H9 (cell line): ENCODE results near the gene PIP5KL1. TPM values are rescaled to one million over a fixed set of nuclear protein-coding genes. Genes with fewer than 3 reads are reported as not detected.

ENCODE experiments used
- DNase-seq: peaks from one replicate; pipeline ENCODE4 v3.0.0-alpha.2; 2017
- H2AFZ ChIP-seq: one replicate; pipeline ENCODE4 v1.6.1; 2013; ENCODE audit warnings: mild to moderate bottlenecking, low read length, control low read depth, moderate library complexity
- H2AK5ac ChIP-seq: 2 replicates; pipeline ENCODE4 v1.6.1; 2013; ENCODE audit warnings: low read length, control low read depth, mixed read lengths; ENCODE audit not compliant: insufficient read length
- H2BK120ac ChIP-seq: one replicate; pipeline ENCODE4 v1.6.1; 2013; ENCODE audit warnings: low read depth, mild to moderate bottlenecking, low read length, control low read depth, inconsistent platforms; ENCODE audit not compliant: poor library complexity, severe bottlenecking
- H2BK12ac ChIP-seq: 2 replicates; pipeline ENCODE4 v1.6.1; 2013; ENCODE audit warnings: low read length, control low read depth, mixed read lengths, low read depth; ENCODE audit not compliant: insufficient read length
- H2BK15ac ChIP-seq: 2 replicates; pipeline ENCODE4 v1.6.1; 2013; ENCODE audit warnings: low read depth, low read length, control low read depth
- H2BK20ac ChIP-seq: one replicate; pipeline ENCODE4 v1.6.1; 2013; ENCODE audit warnings: low read depth, mild to moderate bottlenecking, low read length, control low read depth, inconsistent platforms; ENCODE audit not compliant: poor library complexity, severe bottlenecking
- H2BK5ac ChIP-seq: 2 replicates; pipeline ENCODE4 v1.6.1; 2013; ENCODE audit warnings: low read length, control low read depth, mixed read lengths; ENCODE audit not compliant: insufficient read length
- H3K14ac ChIP-seq: 2 replicates; pipeline ENCODE4 v1.6.1; 2013; ENCODE audit warnings: low read length, control low read depth; ENCODE audit not compliant: insufficient read depth
- H3K18ac ChIP-seq: 2 replicates; pipeline ENCODE4 v1.6.1; 2013; ENCODE audit warnings: low read depth, mild to moderate bottlenecking, mixed read lengths, low read length, control low read depth; ENCODE audit not compliant: insufficient read length
- H3K23ac ChIP-seq: 2 replicates; pipeline ENCODE4 v1.6.1; 2013; ENCODE audit warnings: low read length, control low read depth, mixed read lengths, low read depth; ENCODE audit not compliant: insufficient read length
- H3K23me2 ChIP-seq: 2 replicates; pipeline ENCODE4 v1.6.1; 2013; ENCODE audit warnings: low read depth, mild to moderate bottlenecking, mixed read lengths, low read length, control low read depth; ENCODE audit not compliant: insufficient read length, poor library complexity, severe bottlenecking
- H3K27ac ChIP-seq: 2 replicates; pipeline ENCODE4 v1.5.1; 2013; ENCODE audit warnings: low read length, control low read depth, mixed read lengths, low read depth; ENCODE audit not compliant: insufficient read length
- H3K27me3 ChIP-seq: 2 replicates; pipeline ENCODE4 v1.6.1; 2013; ENCODE audit warnings: low read length, control low read depth, inconsistent platforms; ENCODE audit not compliant: insufficient read depth
- H3K4ac ChIP-seq: 2 replicates; pipeline ENCODE4 v1.6.1; 2013; ENCODE audit warnings: low read depth, mild to moderate bottlenecking, control low read depth, inconsistent platforms, low read length, moderate library complexity
- H3K4me1 ChIP-seq: 2 replicates; pipeline ENCODE4 v1.6.1; 2013; ENCODE audit warnings: low read length, control low read depth, inconsistent platforms; ENCODE audit not compliant: insufficient read depth
- H3K4me2 ChIP-seq: 2 replicates; pipeline ENCODE4 v1.6.1; 2013; ENCODE audit warnings: low read length, control low read depth, mixed read lengths; ENCODE audit not compliant: insufficient read length, insufficient read depth
- H3K56ac ChIP-seq: 2 replicates; pipeline ENCODE4 v1.6.1; 2013; ENCODE audit warnings: low read depth, mild to moderate bottlenecking, mixed read lengths, low read length, control low read depth; ENCODE audit not compliant: insufficient read length
- H3K79me1 ChIP-seq: 2 replicates; pipeline ENCODE4 v1.6.1; 2013; ENCODE audit warnings: low read depth, mild to moderate bottlenecking, moderate library complexity, low read length, control low read depth, inconsistent platforms; ENCODE audit not compliant: insufficient read depth, poor library complexity, severe bottlenecking
- H3K79me2 ChIP-seq: 2 replicates; pipeline ENCODE4 v1.6.1; 2013; ENCODE audit warnings: low read length, control low read depth, inconsistent platforms; ENCODE audit not compliant: insufficient read depth
- H3K9ac ChIP-seq: 2 replicates; pipeline ENCODE4 v1.6.1; 2013; ENCODE audit warnings: low read length, control low read depth, mixed read lengths; ENCODE audit not compliant: insufficient read length; ENCODE audit errors: extremely low read depth
- H3K9me3 ChIP-seq: one replicate; pipeline ENCODE4 v1.6.1; 2013; ENCODE audit warnings: low read depth, low read length, inconsistent platforms; ENCODE audit not compliant: control insufficient read depth
- H3T11ph ChIP-seq: one replicate; pipeline ENCODE4 v1.6.1; 2013; ENCODE audit warnings: mild to moderate bottlenecking, low read length, control low read depth, inconsistent platforms
- H4K20me1 ChIP-seq: one replicate; pipeline ENCODE4 v1.6.1; 2013; ENCODE audit not compliant: control insufficient read depth, insufficient read length, insufficient read depth
- H4K5ac ChIP-seq: 2 replicates; pipeline ENCODE4 v1.6.1; 2013; ENCODE audit warnings: low read depth, mild to moderate bottlenecking, mixed read lengths, low read length, control low read depth; ENCODE audit not compliant: insufficient read length
- H4K8ac ChIP-seq: replicated peaks from 2 replicates; pipeline ENCODE4 v1.6.1; 2013; ENCODE audit warnings: low read length, control low read depth, mixed read lengths, low read depth; ENCODE audit not compliant: insufficient read length
- H4K91ac ChIP-seq: 2 replicates; pipeline ENCODE4 v1.6.1; 2013; ENCODE audit warnings: low read depth, mild to moderate bottlenecking, moderate library complexity, mixed read lengths, low read length, control low read depth; ENCODE audit not compliant: insufficient read length
- H3K27ac Mint-ChIP-seq, 3 experiments: 2 replicates in 2 of 3; 3 replicates in 1 of 3; pipeline ENCODE4 v1.8.0; 2020 to 2021; ENCODE audit warnings: mixed read lengths in 3 of 3, mild to moderate bottlenecking in 1 of 3, moderate library complexity in 1 of 3
- H3K27me3 Mint-ChIP-seq: 2 replicates; pipeline ENCODE4 v1.8.0; 2021; ENCODE audit warnings: low read depth, mild to moderate bottlenecking, moderate library complexity, mixed read lengths
- H3K36me3 Mint-ChIP-seq, 3 experiments: 2 replicates in 2 of 3; 3 replicates in 1 of 3; pipeline ENCODE4 v1.8.0; 2020 to 2021; ENCODE audit warnings: low read depth in 3 of 3, mixed read lengths in 3 of 3; ENCODE audit not compliant: insufficient read depth in 1 of 3
- H3K4me1 Mint-ChIP-seq, 2 experiments: 2 replicates each; pipeline ENCODE4 v1.8.0; 2020; ENCODE audit warnings: mixed read lengths in 2 of 2
- H3K4me3 Mint-ChIP-seq, 2 experiments: 2 replicates in 1 of 2; 3 replicates in 1 of 2; pipeline ENCODE4 v1.8.0; 2020 to 2021; ENCODE audit warnings: mild to moderate bottlenecking in 2 of 2, mixed read lengths in 2 of 2, moderate library complexity in 1 of 2
- H3K9me3 Mint-ChIP-seq, 2 experiments: 2 replicates in 1 of 2; 3 replicates in 1 of 2; pipeline ENCODE4 v1.8.0; 2020; ENCODE audit warnings: mild to moderate bottlenecking in 2 of 2, mixed read lengths in 2 of 2, moderate library complexity in 1 of 2
- CTCF ChIP-seq: fragments of 200-600 bp; sonication (generic); conservative IDR thresholded peaks from 3 replicates; pipeline ENCODE4 v1.8.0; 2021; ENCODE audit warnings: antibody characterized with exemption, mild to moderate bottlenecking
- WGBS: extraction: QIAGEN DNeasy Blood & Tissue Kit; methylation state at CpG from one replicate; pipeline ENCODE4 v1.1.7; 2013; ENCODE audit warnings: missing lambda C conversion rate, low lambda C conversion rate, mixed read lengths; ENCODE audit not compliant: insufficient read length; ENCODE audit errors: extremely low coverage; 5-methylcytosine and 5-hydroxymethylcytosine counted together
- total RNA-seq: library from RNA; stranded (reverse); gene quantifications from 2 replicates; pipeline ENCODE4 v1.2.1, GENCODE V29; 2021

Gene PIP5KL1
- total RNA-seq, 1 experiment from 2014 or later, result 11.6 TPM

GRCh38 chr9:127938298-127938690 is 7.7 kb upstream of the PIP5KL1 start:
- Mint-ChIP-seq H3K4me1 (peaks cover 27 to 49% of the 10 kb centered on the region in 2 experiments), H3K27me3 (peaks cover 2% of the 10 kb centered on the region), H3K36me3 (peaks cover 6 to 39% (median 31%) of the 10 kb centered on the region in 3 experiments; a peak in 6 of 7 replicates), H3K27ac (peak overlapping the region; percentile 59 to 92 (median 91); a peak in 6 of 7 replicates), H3K9me3 (no peaks in the 10 kb centered on the region; a peak in 1 of 5 replicates), H3K4me3 (peak overlapping the region; percentile 67 to 84)
- no peak overlapping the region for H4K91ac ChIP-seq
- H4K20me1 ChIP-seq, result no peaks in the 10 kb centered on the region
- H3K27me3 ChIP-seq, result no peaks in the 10 kb centered on the region
- H3K4me2 ChIP-seq, result peak overlapping the region; percentile 96
- H3K23ac ChIP-seq, result no peak overlapping the region
- no peak overlapping the region for H3K27ac ChIP-seq
- H3K23me2 ChIP-seq, result peaks cover 6% of the 10 kb centered on the region
- H2BK12ac ChIP-seq, result no peak overlapping the region
- no peak overlapping the region for H2AFZ ChIP-seq
- peak; percentile 58 for DNase-seq
- 0 out of 2 replicates have a peak overlapping the region, but pooled peaks have one; percentile 21 for H3K14ac ChIP-seq
- no peak overlapping the region for H4K5ac ChIP-seq
- H4K8ac ChIP-seq, result no peak overlapping the region
- H3K18ac ChIP-seq, result no peak overlapping the region
- no peak overlapping the region for H2AK5ac ChIP-seq
- no peak overlapping the region for H3K56ac ChIP-seq
- H2BK20ac ChIP-seq, result no peak overlapping the region
- H2BK120ac ChIP-seq, result no peak overlapping the region
- H2BK5ac ChIP-seq, result no peak overlapping the region
- no peak overlapping the region for H2BK15ac ChIP-seq
- no peaks in the 10 kb centered on the region for H3K4me1 ChIP-seq
- no peak overlapping the region for H3T11ph ChIP-seq
- WGBS, result no CpG with 5 or more reads among the region's 25 CpGs
- no peak overlapping the region for H3K9ac ChIP-seq
- H3K79me1 ChIP-seq, result peaks cover 10% of the 10 kb centered on the region
- H3K79me2 ChIP-seq, result no peaks in the 10 kb centered on the region
- no peaks in the 10 kb centered on the region for H3K9me3 ChIP-seq
- no peak for TF ChIP-seq CTCF
- no peak overlapping the region for H3K4ac ChIP-seq
